ENCODE measurements around the gene UBE2V1.

The UBE2V1 gene

GRCh38 chr20:50040432-50041245, 72.3 kb downstream of the UBE2V1 start:
- no peak for DNase-seq

- DNase-seq = no peak
Observed at GRCh38 chr20:50039706-50040431, 73.1 kb downstream of the UBE2V1 start.

GRCh38 chr20:50038574-50038991, 74.4 kb downstream of the UBE2V1 start:
- DNase-seq = no peak

GRCh38 chr20:50038169-50038568, 74.8 kb downstream of the UBE2V1 start:
- no peak for DNase-seq

- DNase-seq = no peak
Observed at GRCh38 chr20:50037575-50037974, 75.4 kb downstream of the UBE2V1 start.

- no peak for DNase-seq
Observed at GRCh38 chr20:50037123-50037522, 75.8 kb downstream of the UBE2V1 start.

GRCh38 chr20:50036703-50037102, 76.2 kb downstream of the UBE2V1 start:
- DNase-seq = no peak

GRCh38 chr20:50034567-50035180, 78.3 kb downstream of the UBE2V1 start:
- no peak for DNase-seq

GRCh38 chr20:50032955-50033666, 79.8 kb downstream of the UBE2V1 start:
- DNase-seq = no peak
